SK-N-SH (cell line): Measurements from ENCODE around the gene TYW1B. TPM values are rescaled to one million over a fixed set of nuclear protein-coding genes. Genes with fewer than 3 reads are reported as not detected.
A peak's percentile ranks its signal among the peaks of the same experiment; 100 is the strongest.
"Not testable (repeated sequence)": the region's sequence is repeated elsewhere in the genome, so short reads cannot be mapped to it uniquely, and the experiment has no call there.

ENCODE experiments used
- CTCF ChIA-PET: fragments of 300-600, 350-600 bp; formaldehyde crosslinking; extraction: SDS; loops from one replicate; lab custom pipeline; 2021; lab: Yijun Ruan, JAX
- POLR2A ChIA-PET: fragments of 350-600 bp; sonication (Branson Sonifier 250); formaldehyde crosslinking; extraction: SDS; loops from one replicate; lab custom pipeline; 2020; ENCODE audit warnings: antibody characterized with exemption, inconsistent platforms; lab: Yijun Ruan, JAX
- DNase-seq: peaks from one replicate; pipeline ENCODE4 v3.0.0; 2012
- H2AFZ ChIP-seq: fragments of 200-600 bp; sonication (generic); 2 replicates; pipeline ENCODE4 v1.8.1; 2016; ENCODE audit warnings: antibody characterized with exemption, mild to moderate bottlenecking, low read depth
- H3F3A ChIP-seq: fragments of 200-600 bp; sonication (generic); replicated peaks from 2 replicates; pipeline ENCODE3; 2016; ENCODE audit warnings: antibody characterized with exemption, mild to moderate bottlenecking; ENCODE audit not compliant: insufficient read depth
- H3K27ac ChIP-seq, 2 experiments: fragments of 200-500 bp in 1 of 2; fragments of 200-600 bp in 1 of 2; sonication (Bioruptor generic) in 1 of 2; sonication (generic), shearing (Covaris generic) in 1 of 2; 2 replicates each; pipeline versions ENCODE4 v1.5.1 to v1.6.1; 2014 to 2016; ENCODE audit warnings: low read depth in 2 of 2, inconsistent platforms in 1 of 2, low read length in 1 of 2, mild to moderate bottlenecking in 1 of 2, mixed read lengths in 1 of 2
- H3K27me3 ChIP-seq: fragments of 200-600 bp; sonication (generic), shearing (Covaris generic); 2 replicates; pipeline ENCODE4 v1.6.1; 2016; ENCODE audit warnings: mixed run types; ENCODE audit not compliant: insufficient read depth
- H3K36me3 ChIP-seq, 2 experiments: fragments of 200-500 bp in 1 of 2; fragments of 200-600 bp in 1 of 2; sonication (Bioruptor generic) in 1 of 2; sonication (generic) in 1 of 2; replicated peaks in 1 of 2; 2 replicates each; pipeline versions ENCODE3 to v1.5.1; 2014 to 2016; ENCODE audit warnings: low read length in 1 of 2, mild to moderate bottlenecking in 1 of 2; ENCODE audit not compliant: insufficient read depth in 2 of 2, control insufficient read depth in 1 of 2
- H3K4me1 ChIP-seq, 2 experiments: fragments of 200-500 bp in 1 of 2; fragments of 200-600 bp in 1 of 2; sonication (Bioruptor generic) in 1 of 2; sonication (generic), shearing (Covaris generic) in 1 of 2; 2 replicates each; pipeline versions ENCODE4 v1.5.1 to v1.6.1; 2014 to 2016; ENCODE audit warnings: low read depth in 1 of 2, low read length in 1 of 2, mixed run types in 1 of 2; ENCODE audit not compliant: insufficient read depth in 2 of 2, control insufficient read depth in 1 of 2
- H3K4me2 ChIP-seq: fragments of 200-600 bp; sonication (generic), shearing (Covaris generic); 2 replicates; pipeline ENCODE4 v1.6.1; 2017; ENCODE audit warnings: mixed run types
- H3K4me3 ChIP-seq, 2 experiments: fragments of 200-500 bp in 1 of 2; fragments of 200-600 bp in 1 of 2; sonication (Bioruptor generic) in 1 of 2; sonication (generic), shearing (Covaris generic) in 1 of 2; 2 replicates each; pipeline versions ENCODE4 v1.5.1 to v1.8.1; 2014 to 2016; ENCODE audit warnings: low read depth in 2 of 2, inconsistent platforms in 1 of 2, low read length in 1 of 2, mild to moderate bottlenecking in 1 of 2, mixed read lengths in 1 of 2, moderate library complexity in 1 of 2
- H3K79me2 ChIP-seq: fragments of 200-600 bp; sonication (generic); 2 replicates; pipeline ENCODE4 v1.8.1; 2017; ENCODE audit warnings: mild to moderate bottlenecking; ENCODE audit not compliant: insufficient read depth
- H3K9ac ChIP-seq: fragments of 200-600 bp; sonication (generic); 2 replicates; pipeline ENCODE4 v1.6.1; 2017; ENCODE audit warnings: mixed run types
- H3K9me2 ChIP-seq: fragments of 200-600 bp; sonication (generic); 2 replicates; pipeline ENCODE4 v1.6.1; 2017; ENCODE audit warnings: mixed run types
- H3K9me3 ChIP-seq: fragments of 200-600 bp; sonication (generic); 2 replicates; pipeline ENCODE4 v1.6.1; 2017; ENCODE audit warnings: mixed run types, mild to moderate bottlenecking, moderate library complexity
- H4K20me1 ChIP-seq: fragments of 200-600 bp; sonication (generic); 2 replicates; pipeline ENCODE4 v1.6.1; 2017; ENCODE audit warnings: mild to moderate bottlenecking, mixed run types; ENCODE audit not compliant: insufficient read depth
- ELF1 ChIP-seq: IDR thresholded peaks from 2 replicates; pipeline ENCODE4 v1.4.0; 2012
- WGBS: methylation state at CpG from one replicate; pipeline ENCODE4 v1.1.6; 2017; ENCODE audit warnings: low lambda C conversion rate; 5-methylcytosine and 5-hydroxymethylcytosine counted together
- polyA plus RNA-seq, 3 experiments: library from polyadenylated mRNA; depleted of rRNA; stranded (reverse); fragments of >200 nt; gene quantifications; 2 replicates each; pipeline ENCODE4 v1.2.3, GENCODE V29; 2012

The TYW1B gene
- polyA plus RNA-seq, 1 of the 3 experiments (the other 2 are of a cell fraction): 1.4 TPM

GRCh38 chr7:72697066-72697465, 130.9 kb downstream of the TYW1B start:
- CTCF ChIA-PET, H3K27me3 ChIP-seq, H3K36me3 ChIP-seq, H3K9ac ChIP-seq, H3K4me1 ChIP-seq, H3K79me2 ChIP-seq, POLR2A ChIA-PET, H3K9me2 ChIP-seq, H4K20me1 ChIP-seq, H3K9me3 ChIP-seq, DNase-seq, H3K4me3 ChIP-seq: not testable (repeated sequence)
- Histone ChIP-seq H3K27ac (peak overlapping the region; percentile 50 to 64; a peak in 3 of 4 replicates), H3K4me2 (peak overlapping the region; percentile 32; the same call in 1 of the 2 replicates), H3F3A (peaks cover 16% of the 10 kb centered on the region), H2AFZ (peak overlapping the region; percentile 63; the same call in 1 of the 2 replicates)
- WGBS: 100% methylated on average over 1 of the region's 1 CpG
- peak; percentile 59 for TF ChIP-seq ELF1

DNA sequence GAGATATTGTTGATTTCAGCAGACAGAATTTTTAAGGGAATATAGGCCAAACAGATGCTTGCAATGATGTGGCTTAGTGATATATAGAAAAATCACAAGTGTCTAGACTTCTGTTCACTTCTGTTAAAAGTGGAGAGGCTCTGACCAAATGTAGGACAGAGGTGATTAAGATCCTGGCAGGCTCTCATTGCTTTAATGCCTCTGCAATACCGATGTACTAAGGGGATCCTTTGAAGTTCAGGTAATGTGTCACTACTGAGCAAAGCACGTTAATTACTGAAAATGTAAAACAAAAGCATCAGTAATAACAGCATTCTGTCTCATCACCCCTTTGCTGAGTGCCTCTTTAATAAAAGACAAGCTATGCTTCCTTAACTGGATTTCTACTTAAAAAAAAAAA, 131.4 kb downstream of the TYW1B start:
- DNase-seq, H3K9me2 ChIP-seq, POLR2A ChIA-PET, H3K4me3 ChIP-seq, H3K9me3 ChIP-seq, H3K36me3 ChIP-seq, H3K4me2 ChIP-seq, H3K9ac ChIP-seq, H3K79me2 ChIP-seq, H3K27me3 ChIP-seq, H3K4me1 ChIP-seq, CTCF ChIA-PET, H4K20me1 ChIP-seq: not testable (repeated sequence)
- Histone ChIP-seq H3F3A (peaks cover 16% of the 10 kb centered on the region), H3K27ac (peak overlapping the region in 1 of 2 experiments; percentile 64; a peak in 2 of 4 replicates), H2AFZ (peak overlapping the region; percentile 58; the same call in 1 of the 2 replicates)
- WGBS: 43% methylated on average over 2 of the region's 2 CpGs

- H3K4me3 ChIP-seq, H3K79me2 ChIP-seq, H3K9ac ChIP-seq, H3K36me3 ChIP-seq, H2AFZ ChIP-seq, H4K20me1 ChIP-seq, H3K9me3 ChIP-seq, H3K9me2 ChIP-seq, POLR2A ChIA-PET, DNase-seq, H3K27ac ChIP-seq, CTCF ChIA-PET, H3K27me3 ChIP-seq, H3K4me2 ChIP-seq, H3K4me1 ChIP-seq: not testable (repeated sequence)
- H3F3A ChIP-seq: peaks cover 16% of the 10 kb centered on the region
- WGBS: 91% methylated on average over 8 of the region's 8 CpGs
Measured at GRCh38 chr7:72695482-72695881, 132.5 kb downstream of the TYW1B start.

DNA sequence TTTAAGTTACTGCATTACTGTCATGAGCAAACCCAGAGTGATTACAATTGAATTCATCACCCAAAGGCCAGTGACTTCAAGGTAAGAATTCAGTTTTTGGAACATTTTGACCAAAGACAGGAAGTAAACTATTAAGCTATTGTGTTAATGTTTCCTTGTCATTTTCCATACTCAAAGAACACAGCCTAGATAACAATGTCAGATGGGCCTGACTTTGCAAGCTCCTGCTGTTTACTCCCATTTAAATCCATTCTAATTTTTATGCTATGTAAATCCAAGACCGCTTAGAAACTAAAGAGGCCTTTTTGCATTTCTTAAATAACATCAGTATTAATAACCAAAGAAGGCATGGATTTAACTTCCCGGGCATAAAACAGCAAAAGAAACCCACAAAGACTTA, 136.6 kb downstream of the TYW1B start:
- H3F3A ChIP-seq, H3K4me3 ChIP-seq, H3K9me3 ChIP-seq, H3K27me3 ChIP-seq, H4K20me1 ChIP-seq, H3K27ac ChIP-seq, H3K9me2 ChIP-seq, H3K4me2 ChIP-seq, H3K79me2 ChIP-seq, H3K4me1 ChIP-seq, H3K9ac ChIP-seq, POLR2A ChIA-PET, H3K36me3 ChIP-seq, H2AFZ ChIP-seq, DNase-seq: not testable (repeated sequence)
- WGBS: 96% methylated on average over 2 of the region's 2 CpGs
- CTCF ChIA-PET: interaction anchor here (1.1 kb wide), 1 partner anchor 24 kb away, joined by 3 read pairs; no protein-coding TSS in a partner anchor

DNA sequence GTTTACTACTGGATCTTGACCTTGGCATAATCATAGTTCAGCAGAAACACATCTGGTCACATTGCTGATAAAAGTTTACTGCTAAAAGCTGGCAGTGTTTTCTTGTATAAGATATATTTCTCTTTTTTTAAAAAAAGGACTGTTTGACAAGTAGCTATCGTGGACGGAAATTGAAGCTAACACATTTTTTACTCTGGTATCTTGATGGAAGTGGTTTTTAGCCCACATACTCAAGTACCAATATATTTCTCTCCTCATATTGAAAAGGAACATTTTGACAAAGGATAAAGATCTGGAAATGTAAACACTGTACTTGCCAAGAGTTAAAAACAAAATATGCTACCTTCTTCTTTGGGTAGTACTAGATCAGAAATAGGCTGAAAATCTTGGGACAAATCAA, 137.8 kb downstream of the TYW1B start:
- H3K4me2 ChIP-seq, H3F3A ChIP-seq, POLR2A ChIA-PET, H3K79me2 ChIP-seq, H3K9ac ChIP-seq, H3K27me3 ChIP-seq, H3K36me3 ChIP-seq, H4K20me1 ChIP-seq, H3K4me1 ChIP-seq, H2AFZ ChIP-seq, H3K27ac ChIP-seq, H3K9me2 ChIP-seq, H3K9me3 ChIP-seq, CTCF ChIA-PET, H3K4me3 ChIP-seq, DNase-seq: not testable (repeated sequence)
- WGBS: 90% methylated on average over 2 of the region's 2 CpGs

- H3K9me2 ChIP-seq, H3K4me2 ChIP-seq, CTCF ChIA-PET, POLR2A ChIA-PET, H3K9me3 ChIP-seq, H3K79me2 ChIP-seq, H3K4me1 ChIP-seq, H2AFZ ChIP-seq, DNase-seq, H3K9ac ChIP-seq, H3K36me3 ChIP-seq, H3K4me3 ChIP-seq, H3K27me3 ChIP-seq, H3K27ac ChIP-seq, H4K20me1 ChIP-seq: not testable (repeated sequence)
- WGBS: 92% methylated on average over 1 of the region's 1 CpG
- peaks cover 14% of the 10 kb centered on the region for H3F3A ChIP-seq
Measured at GRCh38 chr7:72689344-72689743, 138.7 kb downstream of the TYW1B start.
